OCI-LY3 (cell line): ENCODE measurements around the gene CCDC142.

ENCODE experiments used
- H2AFZ ChIP-seq: fragments of 200-600, 300-600 bp; shearing (Covaris generic); 2 replicates; pipeline ENCODE4 v1.6.0; 2014; ENCODE audit warnings: antibody characterized with exemption, low read depth, low read length
- H3K27ac ChIP-seq: fragments of 200-600, 300-600 bp; sonication (generic); 2 replicates; pipeline ENCODE4 v1.5.1; 2014; ENCODE audit warnings: mild to moderate bottlenecking, low read length, moderate library complexity, mixed read lengths
- H3K27me3 ChIP-seq: fragments of 200-600, 300-600 bp; sonication (generic); 2 replicates; pipeline ENCODE4 v1.6.1; 2014; ENCODE audit warnings: low read depth, low read length, mixed read lengths
- H3K36me3 ChIP-seq: fragments of 200-600, 300-600 bp; sonication (generic); replicated peaks from 2 replicates; pipeline ENCODE3; 2014; ENCODE audit warnings: low read depth, low read length, mixed read lengths
- H3K4me1 ChIP-seq: fragments of 300-600, 200-600 bp; sonication (generic); 2 replicates; pipeline ENCODE4 v1.6.1; 2014; ENCODE audit warnings: low read length, mixed read lengths
- H3K4me2 ChIP-seq: fragments of 200-600, 300-600 bp; sonication (generic); 2 replicates; pipeline ENCODE4 v1.6.1; 2014; ENCODE audit warnings: low read length, mixed read lengths
- H3K4me3 ChIP-seq: fragments of 300-600, 200-600 bp; sonication (generic); 2 replicates; pipeline ENCODE4 v1.5.1; 2014; ENCODE audit warnings: antibody characterized with exemption, mild to moderate bottlenecking, low read length, moderate library complexity
- H3K79me2 ChIP-seq: fragments of 300-600, 200-600 bp; shearing (Covaris generic); 2 replicates; pipeline ENCODE4 v1.6.1; 2014; ENCODE audit warnings: mild to moderate bottlenecking, low read length, mixed read lengths
- H3K9ac ChIP-seq: fragments of 300-600, 200-600 bp; shearing (Covaris generic); 2 replicates; pipeline ENCODE4 v1.6.0; 2014; ENCODE audit warnings: mild to moderate bottlenecking, low read length, moderate library complexity
- H3K9me3 ChIP-seq: fragments of 200-600, 300-600 bp; shearing (Covaris generic); 2 replicates; pipeline ENCODE4 v1.6.1; 2014; ENCODE audit warnings: low read length, mixed read lengths; ENCODE audit not compliant: insufficient read depth
- H4K20me1 ChIP-seq: fragments of 200-600, 300-600 bp; sonication (generic); 2 replicates; pipeline ENCODE4 v1.6.1; 2016; ENCODE audit warnings: low read length, mixed read lengths; ENCODE audit not compliant: insufficient read depth
- CTCF ChIP-seq: fragments of 200-600, 300-600 bp; sonication (generic); IDR thresholded peaks from 2 replicates; pipeline ENCODE4 v1.5.1; 2014; ENCODE audit warnings: antibody characterized with exemption, low read length, low read depth
- EZH2phosphoT487 ChIP-seq: fragments of 200-600 bp; shearing (Covaris generic); IDR thresholded peaks from 2 replicates; pipeline ENCODE4 v1.6.1; 2018; ENCODE audit warnings: antibody characterized with exemption, mixed run types, low read depth

CCDC142 gene

GRCh38 chr2:74429487-74430451 is 53.0 kb downstream of the CCDC142 start:
- H4K20me1 ChIP-seq: no peaks in the 10 kb centered on the region
- H3K4me3 ChIP-seq: no peak overlapping the region
- H2AFZ ChIP-seq: no peak overlapping the region
- TF ChIP-seq CTCF (no peak), EZH2phosphoT487 (no peak)
- no peaks in the 10 kb centered on the region for H3K9me3 ChIP-seq
- no peak overlapping the region for H3K4me2 ChIP-seq
- no peaks in the 10 kb centered on the region for H3K27me3 ChIP-seq
- peaks cover 15% of the 10 kb centered on the region for H3K36me3 ChIP-seq
- H3K9ac ChIP-seq: no peak overlapping the region
- no peaks in the 10 kb centered on the region for H3K4me1 ChIP-seq
- H3K27ac ChIP-seq: no peak overlapping the region
- no peaks in the 10 kb centered on the region for H3K79me2 ChIP-seq

GRCh38 chr2:74428675-74429074 is 54.1 kb downstream of the CCDC142 start:
- Histone ChIP-seq H3K4me1 (no peaks in the 10 kb centered on the region), H3K9me3 (no peaks in the 10 kb centered on the region)
- TF ChIP-seq EZH2phosphoT487 (no peak), CTCF (no peak)

GRCh38 chr2:74427551-74427950 is 55.2 kb downstream of the CCDC142 start:
- Histone ChIP-seq H3K27ac (no peak overlapping the region), H3K36me3 (peaks cover 27% of the 10 kb centered on the region), H3K9me3 (no peaks in the 10 kb centered on the region), H3K79me2 (no peaks in the 10 kb centered on the region), H2AFZ (no peak overlapping the region), H3K27me3 (no peaks in the 10 kb centered on the region), H3K4me1 (no peaks in the 10 kb centered on the region), H4K20me1 (no peaks in the 10 kb centered on the region), H3K4me2 (no peak overlapping the region), H3K4me3 (no peak overlapping the region), H3K9ac (no peak overlapping the region)
- no peak for TF ChIP-seq CTCF
- no peak for TF ChIP-seq EZH2phosphoT487

More at GRCh38 chr2:74428675-74429074, 54.1 kb downstream of the CCDC142 start:
- no peak overlapping the region for H3K9ac ChIP-seq
- H3K4me3 ChIP-seq: no peak overlapping the region
- no peak overlapping the region for H3K4me2 ChIP-seq
- peaks cover 21% of the 10 kb centered on the region for H3K36me3 ChIP-seq
- H3K27ac ChIP-seq: no peak overlapping the region
- no peaks in the 10 kb centered on the region for H4K20me1 ChIP-seq
- H2AFZ ChIP-seq: no peak overlapping the region
- H3K27me3 ChIP-seq: no peaks in the 10 kb centered on the region
- no peaks in the 10 kb centered on the region for H3K79me2 ChIP-seq

GRCh38 chr2:74426181-74426758 is 56.5 kb downstream of the CCDC142 start:
- no peaks in the 10 kb centered on the region for H3K9me3 ChIP-seq
- H3K36me3 ChIP-seq: peaks cover 27% of the 10 kb centered on the region
- TF ChIP-seq CTCF: no peak
- no peak for TF ChIP-seq EZH2phosphoT487
- no peak overlapping the region for H2AFZ ChIP-seq
- H4K20me1 ChIP-seq: no peaks in the 10 kb centered on the region
- H3K4me3 ChIP-seq: no peak overlapping the region
- H3K4me2 ChIP-seq: no peak overlapping the region
- H3K79me2 ChIP-seq: no peaks in the 10 kb centered on the region
- no peak overlapping the region for H3K27ac ChIP-seq
- H3K9ac ChIP-seq: no peak overlapping the region
- H3K4me1 ChIP-seq: peaks cover 4% of the 10 kb centered on the region; the same call in 1 of the 2 replicates
- no peaks in the 10 kb centered on the region for H3K27me3 ChIP-seq
